Measurements from ENCODE around the gene SETD1A.
"Not testable (repeated sequence)": the region's sequence is repeated elsewhere in the genome, so short reads cannot be mapped to it uniquely, and the experiment has no call there.

The SETD1A gene

DNA sequence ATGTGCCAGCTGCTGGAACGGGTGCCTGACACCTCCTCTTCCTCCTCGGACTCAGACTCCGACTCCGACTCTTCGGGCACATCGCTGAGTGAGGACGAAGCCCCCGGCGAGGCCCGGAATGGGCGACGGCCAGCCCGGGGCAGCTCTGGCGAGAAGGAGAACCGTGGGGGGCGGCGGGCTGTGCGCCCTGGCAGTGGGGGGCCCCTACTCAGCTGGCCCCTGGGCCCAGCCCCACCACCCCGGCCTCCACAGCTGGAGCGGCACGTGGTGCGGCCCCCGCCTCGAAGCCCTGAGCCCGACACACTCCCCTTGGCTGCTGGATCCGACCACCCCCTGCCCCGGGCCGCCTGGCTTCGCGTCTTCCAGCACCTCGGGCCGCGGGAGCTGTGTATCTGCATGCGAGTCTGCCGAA lies 27.4 kb upstream of the SETD1A start:
- no peak for DNase-seq

DNA sequence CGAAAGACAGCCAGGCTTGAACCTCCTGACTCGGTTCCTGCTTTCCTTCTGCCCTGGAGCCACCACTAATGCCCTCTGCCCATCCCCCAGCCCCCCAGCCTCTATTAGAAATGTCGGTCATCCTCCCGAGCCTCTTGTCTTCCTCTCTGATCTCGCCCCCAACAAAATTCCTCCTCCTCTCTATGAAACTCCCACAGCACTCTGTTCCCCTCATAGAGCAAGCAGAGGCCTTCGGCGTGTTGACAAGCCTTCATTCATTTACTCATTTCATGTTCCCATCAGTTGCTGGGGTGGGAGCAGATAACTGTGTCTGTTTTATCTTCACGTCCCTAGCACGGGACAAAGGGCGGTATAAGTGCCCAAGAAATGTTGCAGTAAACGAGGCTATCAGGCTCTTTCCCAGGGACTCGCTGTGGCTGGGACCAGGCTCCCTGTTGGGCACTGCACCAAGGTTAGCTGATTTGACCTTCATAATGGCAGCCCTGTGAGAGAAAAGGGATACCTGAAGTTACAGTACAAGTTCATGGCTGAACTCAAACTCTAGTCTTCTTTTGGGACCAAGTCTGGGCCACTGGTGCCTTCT lies 26.4 kb upstream of the SETD1A start:
- DNase-seq = no peak

DNA sequence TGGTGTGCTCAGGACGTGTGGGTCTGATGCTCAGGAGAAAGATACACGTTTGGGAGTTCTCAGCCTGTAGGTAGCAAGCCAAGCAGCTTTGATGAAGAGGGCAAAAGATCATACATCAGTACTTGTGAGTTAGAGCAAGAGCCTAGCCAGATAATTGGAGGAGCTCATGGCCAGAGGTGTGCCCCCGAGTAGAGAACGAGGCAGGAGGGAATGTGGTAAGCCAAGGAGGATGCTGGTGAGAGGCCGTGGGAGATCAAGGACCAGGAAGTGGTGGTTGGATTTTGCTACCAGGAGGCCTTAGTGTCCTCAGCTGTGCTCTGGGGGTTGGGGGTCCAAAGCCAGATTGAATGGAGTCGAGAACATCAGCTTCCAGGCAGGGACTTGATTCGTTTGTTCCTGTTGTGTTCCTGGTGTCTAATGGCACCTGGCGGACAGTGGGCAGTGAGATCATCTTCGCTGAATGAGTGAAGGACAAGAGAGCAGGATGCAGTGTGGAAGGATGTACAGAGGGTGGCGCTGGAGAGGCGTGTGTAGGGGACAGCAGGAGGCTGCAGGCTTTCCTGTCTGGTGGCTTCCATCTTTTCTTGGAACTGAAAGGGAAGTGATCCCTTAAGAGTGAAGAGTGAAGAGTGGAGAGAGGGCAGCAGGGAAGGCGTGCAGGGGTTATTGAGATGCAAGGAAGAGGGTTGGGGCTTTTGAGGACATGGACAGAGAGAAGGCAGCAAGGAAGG lies 22.6 kb upstream of the SETD1A start:
- DNase-seq = no peak

DNA sequence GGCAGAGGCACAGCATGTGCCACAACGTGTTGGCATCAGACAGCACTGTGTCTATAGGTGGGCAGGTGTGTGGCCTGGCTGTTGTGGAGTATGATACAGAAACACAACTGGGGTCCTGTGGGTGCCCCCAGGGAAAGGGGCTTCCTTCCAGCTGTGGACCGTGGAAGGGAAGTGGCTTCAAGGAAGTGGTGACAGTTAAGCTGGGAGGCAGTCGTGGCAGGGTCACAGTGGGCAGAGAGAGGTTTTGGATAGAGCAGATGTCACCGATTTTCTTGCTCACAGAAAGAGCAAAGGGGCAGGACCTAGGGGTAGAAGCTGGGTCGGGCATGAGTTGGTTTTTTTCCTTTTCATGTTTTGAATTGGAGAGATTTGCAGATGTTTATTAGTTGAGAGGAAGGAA lies 19.9 kb upstream of the SETD1A start:
- DNase-seq = no peak

DNA sequence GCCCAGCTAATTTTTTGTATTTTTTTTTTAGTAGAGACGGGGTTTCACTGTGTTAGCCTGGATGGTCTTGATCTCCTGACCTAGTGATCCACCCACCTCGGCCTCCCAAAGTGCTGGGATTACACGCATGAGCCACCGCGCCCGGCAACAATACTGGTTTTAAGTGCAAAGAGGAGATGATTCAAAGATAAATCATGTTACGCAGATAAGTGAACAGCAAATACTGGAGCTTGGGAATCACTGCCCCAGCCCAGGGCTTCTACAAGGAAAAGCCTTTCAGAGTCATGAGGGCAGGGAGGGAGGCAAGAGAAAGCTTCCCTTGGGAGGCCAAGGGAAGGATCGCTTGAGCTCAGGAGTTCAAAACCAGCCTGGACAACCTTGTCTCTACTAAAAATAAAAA lies 18.0 kb upstream of the SETD1A start:
- DNase-seq = not testable (repeated sequence)

DNA sequence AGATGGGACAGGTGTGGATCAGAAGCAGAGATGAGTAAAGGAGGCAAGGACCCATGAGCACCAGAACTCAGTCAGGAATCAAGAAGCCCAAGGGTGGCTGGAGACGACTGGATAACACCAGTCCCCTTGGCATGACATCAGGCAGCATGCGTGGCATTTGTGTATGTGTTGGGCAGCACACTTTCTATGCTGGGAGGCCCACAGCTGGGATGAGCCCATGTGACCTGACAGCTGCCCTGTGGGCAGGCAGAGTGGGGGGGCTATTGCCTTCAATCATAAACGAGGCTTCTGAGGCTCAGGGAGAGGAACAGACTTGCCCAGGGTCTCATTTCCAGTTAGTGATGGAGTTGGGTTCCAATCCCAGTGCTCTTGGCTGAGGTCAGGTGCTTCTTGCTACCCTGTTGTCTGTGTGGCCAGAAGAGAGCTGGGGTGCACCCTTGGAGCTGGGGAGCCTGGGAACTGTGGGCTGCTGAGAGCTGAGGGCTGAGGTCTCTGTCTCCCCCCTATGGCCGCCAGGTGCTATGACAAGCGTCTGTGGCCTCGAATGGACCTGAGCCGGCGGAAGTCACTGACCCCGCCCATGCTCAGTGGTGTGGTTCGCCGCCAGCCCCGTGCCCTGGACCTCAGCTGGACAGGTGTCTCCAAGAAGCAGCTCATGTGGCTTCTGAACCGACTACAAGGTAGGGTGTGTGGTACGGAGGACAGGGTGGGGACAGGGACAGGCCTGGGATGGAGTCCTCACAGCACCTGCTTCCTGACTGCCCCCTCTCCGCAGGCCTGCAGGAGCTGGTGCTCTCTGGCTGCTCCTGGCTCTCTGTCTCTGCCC lies 15.7 kb upstream of the SETD1A start:
- DNase-seq = peak; percentile 48

DNA sequence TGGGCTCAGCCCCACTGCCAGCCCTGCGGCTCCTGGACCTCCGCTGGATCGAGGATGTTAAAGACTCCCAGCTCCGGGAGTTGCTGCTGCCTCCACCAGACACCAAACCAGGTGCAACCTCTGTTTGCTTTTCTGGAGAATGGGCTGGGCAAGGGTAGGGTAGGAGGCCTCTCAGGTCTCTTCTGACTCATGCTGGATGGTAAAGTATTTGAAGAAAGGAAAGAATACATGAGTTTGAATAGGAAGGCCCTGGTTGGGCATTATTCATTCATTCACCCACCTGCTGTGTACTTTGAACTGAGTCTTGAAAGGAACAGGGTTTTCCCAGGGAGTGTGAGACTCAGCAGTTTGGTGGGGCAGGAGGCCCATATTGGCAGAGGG lies 15.1 kb upstream of the SETD1A start:
- no peak for DNase-seq

DNA sequence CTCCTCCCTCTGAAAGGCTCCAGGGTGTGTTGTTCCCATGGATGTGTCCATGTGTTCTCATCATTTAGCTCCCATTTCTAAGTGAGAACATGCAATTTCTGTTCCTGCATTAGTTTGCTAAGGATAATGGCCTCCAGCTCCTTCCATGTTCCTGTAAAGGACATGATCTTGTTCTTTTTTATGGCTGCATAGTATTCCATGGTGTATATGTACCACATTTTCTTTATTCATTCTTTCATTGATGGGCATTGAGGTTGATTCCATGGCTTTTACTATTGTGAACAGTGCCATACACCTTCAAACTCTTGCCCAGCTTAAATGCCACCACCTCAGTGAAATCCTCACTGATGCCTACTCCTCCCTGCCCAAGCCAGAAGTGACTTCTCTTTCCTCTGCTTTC lies 13.2 kb upstream of the SETD1A start:
- DNase-seq = no peak

DNA sequence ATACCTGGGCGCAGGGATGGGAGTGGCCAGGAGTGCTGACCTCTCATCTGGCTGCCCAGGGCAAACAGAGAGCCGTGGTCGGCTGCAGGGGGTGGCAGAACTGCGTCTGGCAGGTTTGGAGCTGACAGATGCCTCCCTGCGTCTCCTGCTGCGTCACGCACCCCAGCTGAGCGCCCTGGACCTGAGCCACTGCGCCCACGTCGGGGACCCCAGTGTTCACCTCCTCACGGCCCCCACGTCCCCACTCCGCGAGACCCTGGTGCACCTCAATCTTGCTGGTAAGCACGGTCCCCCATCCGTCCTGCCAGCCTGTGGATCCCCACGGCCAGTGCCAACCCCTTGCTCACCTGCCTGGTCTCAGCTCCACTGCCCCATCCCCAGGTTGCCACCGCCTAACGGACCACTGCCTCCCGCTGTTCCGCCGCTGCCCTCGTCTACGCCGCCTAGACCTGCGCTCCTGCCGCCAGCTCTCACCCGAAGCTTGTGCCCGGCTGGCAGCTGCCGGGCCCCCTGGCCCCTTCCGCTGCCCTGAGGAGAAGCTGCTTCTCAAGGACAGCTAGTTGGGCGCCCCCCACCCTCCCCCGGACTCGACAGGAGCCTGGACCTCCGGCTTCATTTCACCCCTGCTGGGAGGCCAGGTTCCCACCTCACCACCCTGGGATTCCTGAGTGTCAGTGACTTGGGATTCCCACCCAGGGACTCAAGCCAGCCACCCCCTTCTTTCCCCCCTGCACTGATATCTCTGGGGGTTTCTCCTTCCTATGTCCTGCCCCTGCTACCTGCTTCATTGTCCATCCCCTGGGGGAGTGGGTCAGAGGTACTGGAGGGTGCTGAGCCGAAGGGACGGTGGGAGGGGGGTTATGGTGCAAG lies 10.6 kb upstream of the SETD1A start:
- DNase-seq = no peak

DNA sequence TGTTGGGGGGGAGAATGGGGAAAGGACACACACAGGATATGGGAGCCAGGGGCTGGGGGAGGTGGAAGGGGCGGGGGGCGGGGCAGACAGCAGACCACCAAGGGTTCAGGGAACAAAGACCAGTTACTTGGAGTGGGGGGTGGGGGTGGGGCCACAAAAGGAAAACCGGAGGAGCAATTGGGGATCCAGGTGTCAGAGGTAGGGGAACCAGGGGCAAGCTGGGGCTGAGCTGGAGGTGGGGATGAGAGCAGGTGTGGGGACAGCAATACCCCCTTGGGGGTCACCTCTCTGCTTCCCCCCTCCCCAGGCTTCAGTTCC lies 10.1 kb upstream of the SETD1A start:
- DNase-seq = no peak

DNA sequence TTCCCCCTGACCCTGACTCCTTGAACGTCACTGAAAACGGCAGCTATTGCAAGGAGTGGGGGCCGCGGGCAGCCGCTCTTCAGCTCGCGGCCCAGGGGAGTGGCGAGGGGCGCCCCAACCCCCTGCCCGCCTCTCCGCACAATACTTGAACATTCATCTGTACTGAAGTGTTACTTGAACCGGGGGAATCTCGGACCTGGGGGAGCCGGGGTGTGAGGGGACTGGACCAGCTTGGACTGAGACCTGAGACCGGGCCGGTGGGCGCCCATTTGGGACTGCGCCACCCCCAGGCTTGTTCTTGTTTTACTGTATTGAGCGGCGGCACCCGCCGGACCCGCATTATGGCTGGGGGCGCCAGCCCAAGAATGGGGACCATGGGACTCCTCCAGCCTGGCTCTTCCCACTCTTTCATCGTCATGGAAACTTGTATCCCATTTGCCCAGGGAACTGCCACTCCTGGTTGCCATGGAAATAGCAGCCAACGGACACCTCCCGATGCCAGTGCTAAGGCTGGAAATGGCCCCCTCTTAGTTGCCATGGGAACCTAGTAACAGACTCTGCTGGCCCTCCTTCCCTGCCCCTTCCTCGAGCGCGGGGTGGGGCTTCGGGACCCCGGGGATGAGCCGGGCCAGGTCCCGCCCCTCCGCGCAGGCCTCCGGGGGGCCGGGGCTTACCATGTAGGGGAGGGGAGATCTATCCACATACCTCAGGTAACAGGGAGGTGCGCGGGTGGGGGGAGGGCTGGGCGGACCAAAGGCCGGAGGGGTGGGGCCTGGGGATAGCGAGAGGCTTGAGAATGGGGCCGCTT lies 9.5 kb upstream of the SETD1A start:
- peak; percentile 96 for DNase-seq

DNA sequence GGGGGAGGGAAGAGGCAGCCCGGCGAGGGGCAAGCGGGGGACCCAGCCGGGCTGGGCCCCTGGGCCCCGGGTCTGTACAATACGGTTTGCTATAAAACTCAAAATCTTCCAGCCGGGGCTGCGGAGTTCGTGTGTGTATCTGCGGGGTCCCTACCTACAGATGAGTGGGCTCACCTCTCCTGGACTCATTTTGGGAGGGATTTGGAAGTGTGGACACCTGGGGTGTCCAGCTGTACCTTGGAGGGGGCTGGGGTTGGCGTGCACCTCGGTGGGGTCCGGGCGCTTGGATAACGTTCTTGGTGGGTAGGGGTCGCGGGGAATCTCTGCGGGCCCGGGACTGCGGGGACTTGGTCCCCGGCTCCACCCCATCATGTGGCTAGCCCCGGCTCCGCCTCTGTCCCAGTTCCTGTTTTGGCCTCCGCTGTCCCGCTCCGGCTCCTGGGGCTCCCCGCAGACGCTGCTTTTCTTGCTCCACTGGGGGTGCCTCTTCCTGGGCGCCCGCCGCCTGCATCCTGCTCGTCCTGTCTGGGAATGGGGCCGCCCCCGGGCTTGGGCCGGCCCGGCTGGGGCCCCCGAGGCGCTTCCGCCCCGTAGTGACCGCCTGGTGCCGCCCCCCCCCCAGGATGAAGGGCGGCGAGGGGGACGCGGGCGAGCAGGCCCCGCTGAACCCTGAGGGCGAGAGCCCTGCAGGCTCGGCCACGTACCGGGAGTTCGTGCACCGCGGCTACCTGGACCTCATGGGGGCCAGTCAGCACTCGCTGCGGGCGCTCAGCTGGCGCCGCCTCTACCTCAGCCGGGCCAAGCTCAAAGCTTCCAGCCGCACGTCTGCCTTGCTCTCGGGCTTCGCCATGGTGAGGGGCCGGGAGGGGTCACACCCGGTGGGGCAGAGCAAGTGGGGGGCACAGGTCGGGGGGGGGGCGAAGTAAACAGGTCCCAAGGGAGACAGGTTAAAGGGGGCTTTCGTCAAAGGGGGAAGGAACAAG lies 8.6 kb upstream of the SETD1A start, which contains the start of gene ORAI3:
TSS of gene ORAI3 (plus strand) at position 402 of the 983 bp plus-strand sequence. CDS start at position 624, 222 bp downstream.
- DNase-seq = peak; percentile 22

DNA sequence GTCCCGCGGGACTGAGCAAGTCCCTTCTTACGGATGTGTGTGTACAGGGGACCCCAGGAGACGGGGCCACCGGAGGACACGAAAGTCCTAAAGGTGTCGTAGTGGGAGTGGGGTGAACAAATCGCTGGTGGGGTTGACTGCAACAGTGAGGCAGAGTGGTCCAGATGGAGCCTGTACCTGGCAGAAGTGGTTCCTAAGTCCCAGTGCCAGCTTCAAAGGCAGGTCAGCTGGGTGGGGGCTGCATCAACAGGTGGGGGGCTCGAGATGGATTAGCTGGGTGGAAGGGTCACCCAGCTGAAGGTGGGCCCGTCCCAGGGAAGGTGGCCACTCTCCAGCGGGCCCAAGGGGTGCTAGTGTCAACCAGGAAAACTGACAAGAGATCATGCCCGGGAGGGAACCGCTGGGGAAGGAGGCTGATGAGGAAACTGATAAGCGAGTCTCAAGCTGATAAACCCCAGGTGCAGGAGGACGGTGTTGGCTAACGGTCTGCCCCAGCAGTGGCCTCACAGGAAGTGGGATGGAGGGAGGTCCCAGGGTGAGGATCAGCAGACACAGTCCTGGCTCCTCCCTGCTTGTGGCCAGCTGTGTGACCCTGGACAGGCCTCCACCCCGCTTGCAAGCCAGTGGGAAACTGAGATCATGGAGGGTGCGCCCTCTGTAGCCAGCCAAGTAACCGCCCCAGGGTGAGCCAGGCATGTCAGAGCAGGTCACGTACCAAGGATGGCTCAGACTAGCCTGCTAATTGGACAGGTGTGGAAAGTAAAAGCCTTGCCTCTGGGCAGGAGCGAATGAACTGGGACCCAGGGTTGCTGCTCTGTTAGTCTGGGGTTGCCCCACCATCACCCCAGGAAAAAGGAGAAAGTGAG lies 7.7 kb upstream of the SETD1A start:
- DNase-seq = peak; percentile 62

DNA sequence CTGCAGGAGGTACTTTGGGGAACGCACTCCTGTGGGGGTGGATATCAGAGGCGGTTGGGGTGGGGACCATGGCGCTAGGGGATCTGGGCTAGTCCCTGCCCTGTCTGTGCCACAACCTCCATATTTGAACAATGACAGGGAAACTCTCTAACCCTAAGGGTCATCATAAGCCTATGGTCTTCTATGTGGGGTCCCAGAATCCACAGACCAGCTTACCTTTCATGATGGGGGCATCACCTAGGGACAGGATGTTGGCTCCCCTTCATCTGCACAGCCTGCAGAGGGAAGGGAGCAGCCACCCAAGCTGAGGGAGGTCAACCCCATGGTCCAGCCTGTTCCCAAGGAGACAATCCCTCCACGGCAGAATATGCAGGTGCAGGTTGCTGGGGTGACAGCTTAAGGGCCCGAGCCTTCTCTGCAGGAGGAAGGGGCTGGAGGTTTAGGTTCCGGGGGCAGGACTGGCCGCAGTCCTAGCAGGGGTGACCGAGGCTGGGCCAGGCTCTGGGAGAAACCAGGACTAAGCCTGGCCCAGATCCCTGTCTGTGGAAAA lies 7.0 kb upstream of the SETD1A start:
- DNase-seq = no peak

DNA sequence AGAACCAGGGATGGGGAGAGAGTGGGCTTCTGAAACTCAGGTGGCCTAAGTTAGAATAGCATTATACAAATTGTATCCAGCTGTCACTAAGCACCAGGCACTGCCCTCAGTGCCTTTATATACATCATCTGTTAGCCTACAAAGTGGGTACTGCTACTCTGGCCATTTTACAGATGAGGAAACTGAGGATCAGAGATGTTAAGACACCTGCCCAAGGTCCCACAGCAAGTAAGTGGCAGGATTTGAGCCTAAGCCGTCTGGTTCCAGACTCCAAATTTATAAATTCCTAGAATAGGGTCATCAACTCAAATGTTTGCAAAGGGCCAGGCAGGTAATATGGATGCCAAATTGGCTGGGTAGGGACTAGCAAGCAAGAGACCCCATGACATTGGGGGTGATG lies 6.4 kb upstream of the SETD1A start:
- no peak for DNase-seq

DNA sequence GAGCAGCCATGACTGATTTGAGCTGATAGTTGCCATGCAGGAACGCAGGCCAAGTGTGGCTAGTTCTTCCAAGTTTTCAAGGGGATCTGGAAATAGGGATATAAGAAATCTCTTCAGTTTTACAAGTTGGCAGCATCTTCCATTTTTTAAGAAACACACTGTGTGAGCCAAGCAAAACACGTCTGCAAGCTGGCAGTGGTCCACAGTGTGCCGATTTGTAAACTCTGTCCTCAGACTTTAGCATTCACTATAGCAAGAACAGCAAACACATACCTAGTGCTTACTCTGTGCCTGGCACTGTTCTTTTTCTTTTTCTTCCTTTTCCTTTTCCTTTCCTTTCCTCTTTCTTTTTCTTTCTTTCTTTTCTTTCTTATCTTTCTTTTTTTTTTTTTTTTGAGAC lies 5.8 kb upstream of the SETD1A start:
- DNase-seq = no peak

DNA sequence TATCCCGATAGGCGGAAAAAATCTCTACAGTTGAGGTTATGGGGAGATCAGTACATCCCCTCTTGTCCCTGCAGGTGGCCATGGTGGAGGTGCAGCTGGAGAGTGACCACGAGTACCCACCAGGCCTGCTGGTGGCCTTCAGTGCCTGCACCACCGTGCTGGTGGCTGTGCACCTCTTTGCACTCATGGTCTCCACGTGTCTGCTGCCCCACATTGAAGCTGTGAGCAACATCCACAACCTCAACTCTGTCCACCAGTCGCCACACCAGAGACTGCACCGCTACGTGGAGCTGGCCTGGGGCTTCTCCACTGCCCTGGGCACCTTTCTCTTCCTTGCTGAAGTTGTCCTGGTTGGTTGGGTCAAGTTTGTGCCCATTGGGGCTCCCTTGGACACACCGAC lies 4.4 kb upstream of the SETD1A start:
- DNase-seq = no peak

DNA sequence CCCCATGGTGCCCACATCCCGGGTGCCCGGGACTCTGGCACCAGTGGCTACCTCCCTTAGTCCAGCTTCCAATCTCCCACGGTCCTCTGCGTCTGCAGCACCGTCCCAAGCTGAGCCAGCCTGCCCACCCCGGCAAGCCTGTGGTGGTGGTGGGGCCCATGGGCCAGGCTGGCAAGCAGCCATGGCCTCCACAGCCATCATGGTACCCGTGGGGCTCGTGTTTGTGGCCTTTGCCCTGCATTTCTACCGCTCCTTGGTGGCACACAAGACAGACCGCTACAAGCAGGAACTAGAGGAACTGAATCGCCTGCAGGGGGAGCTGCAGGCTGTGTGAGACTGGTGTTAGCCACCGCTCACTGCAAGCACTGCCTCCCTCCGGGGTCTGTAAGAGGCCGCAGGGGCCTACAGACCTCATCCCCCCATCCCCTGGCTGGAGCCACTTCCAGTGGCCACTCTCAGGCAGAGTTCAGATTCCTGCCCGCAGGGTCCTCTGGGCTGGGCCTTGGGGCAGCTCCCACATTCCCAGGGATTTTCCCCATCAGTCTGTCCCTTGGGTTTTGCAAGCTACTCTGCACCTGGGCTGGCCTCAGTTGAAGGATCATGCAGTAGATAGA lies 3.9 kb upstream of the SETD1A start:
- DNase-seq = peak; percentile 35

DNA sequence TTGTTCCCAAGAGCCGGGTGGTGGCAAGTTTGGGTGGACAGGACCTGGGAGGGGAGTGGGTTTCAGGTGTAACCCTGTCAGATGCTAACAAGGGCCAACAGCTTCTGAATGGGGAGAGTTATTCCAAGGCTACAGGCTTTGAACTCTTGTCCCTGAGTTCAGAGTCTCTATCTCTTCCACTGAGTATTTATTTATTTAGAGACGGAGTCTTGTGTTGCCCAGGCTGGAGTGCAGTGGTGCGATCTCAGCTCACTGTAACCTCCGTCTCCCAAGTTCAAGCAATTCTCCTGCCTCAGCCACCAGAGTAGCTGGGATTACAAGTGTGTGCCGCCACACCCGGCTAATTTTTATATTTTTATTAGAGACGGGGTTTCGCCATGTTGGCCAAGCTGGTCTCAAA lies 2.6 kb upstream of the SETD1A start:
- no peak for DNase-seq

All from T1000 (cell line).